Left renal pelvis (tissue), 4 donors: ENCODE data around the gene CENPP. TPM values are rescaled to one million over a fixed set of nuclear protein-coding genes. Genes with fewer than 3 reads are reported as not detected.

Source experiments
- DNase-seq, 4 donors: peaks; one replicate each; pipeline ENCODE4 v3.0.0-alpha.2; 2013; ENCODE audit warnings: low read depth in 4 of 4, low spot score in 3 of 4
- polyA plus RNA-seq, 4 donors: library from polyadenylated mRNA; unstranded; fragments of 120-200 nt; gene quantifications; one replicate each; pipeline ENCODE4 v1.2.1, GENCODE V29; 2013; ENCODE audit not compliant: insufficient read length in 4 of 4

CENPP gene
- polyA plus RNA-seq, 4 donors: 6.5 to 8.9 (median 7.4) TPM

GRCh38 chr9:92468206-92468605 lies 142.5 kb downstream of the CENPP start:
- no peak for DNase-seq

- DNase-seq: no peak
These were observed 148.8 kb downstream of the CENPP start for GRCh38 chr9:92474587-92474986.

GRCh38 chr9:92476962-92477361 lies 151.2 kb downstream of the CENPP start:
- no peak for DNase-seq

GRCh38 chr9:92478783-92479182 lies 153.0 kb downstream of the CENPP start:
- DNase-seq: no peak

GRCh38 chr9:92479346-92479745 lies 153.6 kb downstream of the CENPP start:
- no peak for DNase-seq

- DNase-seq: peak in 2 of 4 donors; percentile 20 to 31
These were observed 154.6 kb downstream of the CENPP start for GRCh38 chr9:92480291-92480771.

- DNase-seq: no peak
These were observed 155.4 kb downstream of the CENPP start for GRCh38 chr9:92480986-92481633.

GRCh38 chr9:92482329-92482728 lies 156.6 kb downstream of the CENPP start, which contains the start of gene ASPN:
Gene ASPN (minus strand): TSS chr9:92482506.
- peak in 3 of 4 donors; percentile 42 to 64 (median 42) for DNase-seq

- DNase-seq: no peak
These were observed 157.1 kb downstream of the CENPP start for GRCh38 chr9:92482805-92483204.

GRCh38 chr9:92483627-92484545 lies 158.1 kb downstream of the CENPP start:
- DNase-seq: no peak

- no peak for DNase-seq
These were observed 158.8 kb downstream of the CENPP start for GRCh38 chr9:92484563-92484962.

GRCh38 chr9:92486371-92486770 lies 160.6 kb downstream of the CENPP start:
- no peak for DNase-seq

GRCh38 chr9:92488681-92489550 lies 163.2 kb downstream of the CENPP start:
- DNase-seq: no peak

- DNase-seq: no peak
These were observed 167.1 kb downstream of the CENPP start for GRCh38 chr9:92492781-92493401.

- DNase-seq: no peak
These were observed 168.1 kb downstream of the CENPP start for GRCh38 chr9:92493749-92494387.

- no peak for DNase-seq
These were observed 169.1 kb downstream of the CENPP start for GRCh38 chr9:92494856-92495255.

- DNase-seq: no peak
These were observed 170.8 kb downstream of the CENPP start for GRCh38 chr9:92496396-92497176.

GRCh38 chr9:92499701-92500100 lies 173.9 kb downstream of the CENPP start:
- no peak for DNase-seq

- DNase-seq: no peak
These were observed 175.0 kb downstream of the CENPP start for GRCh38 chr9:92500725-92501124.
